Activated CD4-positive, alpha-beta T cell treated with anti-CD3 and anti-CD28 coated beads, Interleukin-2, Interleukin-6, amounts not matched to agents 100 ng/mL and 50 ng/mL, durations not matched to agents 16 hours and 8 hours (primary cell): ENCODE data around the gene S100A5.
"Not testable (repeated sequence)": the region's sequence is repeated elsewhere in the genome, so short reads cannot be mapped to it uniquely, and the experiment has no call there.

ENCODE experiments used
- DNase-seq: peaks from one replicate; pipeline ENCODE4 v3.0.0-alpha.2; 2020

The S100A5 gene

GRCh38 chr1:153532181-153532580 lies 8.6 kb downstream of the S100A5 start:
- DNase-seq = peak; percentile 88

GRCh38 chr1:153531638-153532037 lies 9.1 kb downstream of the S100A5 start:
- DNase-seq = no peak

- no peak for DNase-seq
These were observed 13.1 kb downstream of the S100A5 start for GRCh38 chr1:153527683-153528040.

- DNase-seq = no peak
These were observed 13.6 kb downstream of the S100A5 start for GRCh38 chr1:153527023-153527682.

DNA sequence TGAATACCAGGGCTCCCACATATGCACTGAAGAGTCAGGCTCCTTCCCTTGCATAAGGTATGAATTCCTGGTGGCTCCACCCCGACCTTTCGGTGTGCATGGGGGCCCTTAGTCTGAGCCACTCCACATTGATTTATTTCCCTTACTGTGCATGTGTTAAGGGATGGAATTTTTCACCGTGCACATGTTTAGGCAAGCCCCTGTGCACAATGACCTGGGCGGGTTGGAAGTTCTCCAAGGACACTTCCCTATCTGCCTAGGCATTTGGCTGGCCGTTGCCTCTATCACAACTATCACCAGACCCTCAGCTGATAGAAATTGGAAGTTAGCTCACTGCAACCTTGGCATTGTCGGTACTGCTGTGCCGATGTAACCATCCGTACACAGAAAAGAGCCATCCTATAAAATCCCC lies 14.6 kb downstream of the S100A5 start:
- DNase-seq = no peak

GRCh38 chr1:153525088-153525728 lies 15.5 kb downstream of the S100A5 start:
- no peak for DNase-seq

GRCh38 chr1:153522353-153523048 lies 18.2 kb downstream of the S100A5 start:
- not testable (repeated sequence) for DNase-seq

- DNase-seq = not testable (repeated sequence)
These were observed 18.9 kb downstream of the S100A5 start for GRCh38 chr1:153521808-153522207.

GRCh38 chr1:153520818-153521476 lies 19.8 kb downstream of the S100A5 start:
- DNase-seq = no peak

DNA sequence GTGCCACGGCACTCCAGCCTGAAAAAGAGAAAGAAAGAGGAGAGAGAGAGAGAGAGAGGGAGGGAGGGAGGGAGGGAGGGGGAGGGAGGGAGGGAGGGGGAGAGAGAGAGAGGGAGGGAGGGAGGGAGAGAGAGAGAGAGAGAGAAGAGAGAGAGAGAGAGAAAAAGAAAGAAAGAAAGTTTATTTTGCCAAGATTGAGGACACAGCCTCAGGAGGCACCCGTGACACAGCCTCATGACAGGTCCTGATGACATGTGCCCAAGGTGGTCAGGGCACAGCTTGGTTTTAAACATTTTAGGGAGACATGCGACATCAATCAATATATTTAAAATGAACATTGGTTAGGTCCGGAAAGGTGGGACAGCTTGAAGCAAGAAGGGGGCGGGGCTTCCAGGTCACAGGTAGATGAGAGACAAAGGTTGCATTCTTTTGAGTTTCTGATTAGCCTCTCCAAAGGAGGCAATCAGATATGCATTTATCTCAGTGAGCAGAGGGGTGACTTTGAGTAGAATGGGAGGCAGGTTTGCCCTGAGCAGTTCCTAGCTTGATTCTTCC lies 20.5 kb downstream of the S100A5 start:
- not testable (repeated sequence) for DNase-seq

DNA sequence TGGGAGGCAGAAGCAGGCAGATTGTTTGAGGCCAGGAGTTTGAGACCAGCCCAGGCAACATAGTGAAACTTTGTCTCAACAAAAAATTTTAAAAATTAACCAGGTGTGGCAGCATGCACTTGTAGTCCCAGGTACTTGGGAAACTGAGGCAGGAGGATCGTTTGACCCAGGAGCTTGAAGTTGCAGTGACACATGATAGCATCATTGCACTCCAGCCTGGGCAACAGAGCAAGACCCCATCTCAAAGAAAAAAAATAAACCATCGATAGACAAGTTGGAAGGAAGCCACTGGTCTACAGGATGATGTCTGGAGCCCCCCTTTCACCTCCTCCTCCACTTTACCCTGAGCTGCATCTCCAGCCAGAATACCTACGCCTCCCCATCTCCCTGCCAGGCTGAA lies 21.5 kb downstream of the S100A5 start:
- DNase-seq = no peak

DNA sequence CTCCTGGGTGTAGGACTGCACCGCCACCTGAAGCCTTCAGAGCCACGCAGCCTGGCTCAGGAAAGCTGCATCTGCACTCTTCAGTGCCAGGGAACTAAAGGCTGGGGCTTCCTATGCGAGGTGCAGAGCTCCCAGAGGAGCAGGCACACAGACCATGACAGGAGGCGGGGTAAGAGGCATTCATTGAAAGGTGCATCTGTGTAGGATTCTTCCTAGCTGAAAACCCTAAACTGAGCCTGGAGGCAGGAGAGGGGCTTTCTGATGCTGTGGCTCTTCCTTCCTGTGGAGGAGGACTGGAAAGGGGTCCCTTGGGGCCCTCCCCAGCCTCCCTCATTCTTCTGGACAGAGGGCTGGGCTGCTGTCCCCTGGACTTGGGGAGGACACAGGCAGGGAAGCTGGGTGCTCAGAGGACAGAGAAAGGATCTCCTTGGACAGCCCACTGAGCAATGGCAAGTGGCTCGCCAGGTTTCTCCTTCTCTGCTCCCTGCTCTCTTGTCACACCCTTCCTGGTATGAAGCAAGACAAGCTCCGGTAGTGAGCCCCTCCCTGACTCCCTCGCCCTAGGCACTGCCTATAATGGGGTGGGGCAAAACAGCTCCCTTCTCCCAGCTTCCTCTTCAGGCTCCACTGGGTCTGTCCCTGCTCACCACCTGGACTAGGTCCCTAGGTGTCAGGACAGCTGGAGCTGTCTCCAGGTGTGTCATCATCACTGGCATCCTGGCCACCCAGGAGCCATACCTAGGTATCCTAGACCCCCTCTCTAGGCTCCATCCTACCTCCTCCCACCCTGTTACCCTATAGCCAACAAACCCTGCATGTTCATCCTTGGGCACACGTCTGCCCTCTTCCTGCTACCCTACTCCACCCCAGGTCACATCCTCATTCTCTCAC lies 25.0 kb downstream of the S100A5 start:
- DNase-seq = no peak

- DNase-seq = no peak
These were observed 27.1 kb downstream of the S100A5 start for GRCh38 chr1:153513666-153514065.

DNA sequence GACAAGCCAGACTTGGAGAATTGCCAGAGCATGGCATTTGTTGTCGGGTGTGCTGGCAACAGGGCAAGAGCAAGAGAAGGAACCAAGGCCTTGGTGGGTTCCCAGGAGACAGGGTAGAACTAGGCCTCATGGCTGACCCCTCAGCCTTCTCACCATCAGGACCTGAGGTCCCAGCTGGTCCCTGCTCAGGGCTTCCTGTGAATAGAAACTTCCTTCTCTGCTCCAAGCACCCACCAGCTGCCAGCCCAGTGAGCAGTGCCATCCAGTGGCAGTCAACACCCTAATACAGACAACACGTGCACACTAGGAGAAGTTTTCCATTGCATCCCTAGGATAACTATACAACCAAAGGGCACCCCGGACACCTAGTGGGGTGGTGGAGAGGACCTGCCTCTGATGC lies 27.7 kb downstream of the S100A5 start:
- no peak for DNase-seq

DNA sequence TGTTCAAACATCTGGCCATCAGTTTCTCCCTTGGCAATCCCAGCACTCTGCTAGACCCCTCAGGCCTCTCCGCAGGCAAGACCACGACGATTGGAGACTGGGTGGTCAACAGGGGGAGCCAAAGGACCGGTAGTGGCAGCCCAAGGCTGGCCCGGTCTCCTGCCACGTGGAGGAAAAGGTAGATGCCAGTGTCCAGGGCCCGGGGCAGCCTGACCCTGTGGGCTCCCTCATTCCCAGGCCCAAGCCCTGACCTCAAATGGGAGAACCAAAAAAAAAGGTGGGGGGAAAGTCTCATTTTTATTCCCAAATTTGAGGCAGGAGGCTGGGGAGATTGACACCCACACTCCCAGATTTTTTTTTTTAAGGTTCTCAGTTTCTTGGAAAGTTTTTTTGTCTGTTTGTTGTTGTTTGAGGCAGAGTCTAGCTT lies 29.7 kb downstream of the S100A5 start:
- DNase-seq = peak; percentile 92

GRCh38 chr1:153509729-153510354 lies 30.9 kb downstream of the S100A5 start:
- peak; percentile 86 for DNase-seq

GRCh38 chr1:153509036-153509435 lies 31.7 kb downstream of the S100A5 start:
- DNase-seq = no peak

DNA sequence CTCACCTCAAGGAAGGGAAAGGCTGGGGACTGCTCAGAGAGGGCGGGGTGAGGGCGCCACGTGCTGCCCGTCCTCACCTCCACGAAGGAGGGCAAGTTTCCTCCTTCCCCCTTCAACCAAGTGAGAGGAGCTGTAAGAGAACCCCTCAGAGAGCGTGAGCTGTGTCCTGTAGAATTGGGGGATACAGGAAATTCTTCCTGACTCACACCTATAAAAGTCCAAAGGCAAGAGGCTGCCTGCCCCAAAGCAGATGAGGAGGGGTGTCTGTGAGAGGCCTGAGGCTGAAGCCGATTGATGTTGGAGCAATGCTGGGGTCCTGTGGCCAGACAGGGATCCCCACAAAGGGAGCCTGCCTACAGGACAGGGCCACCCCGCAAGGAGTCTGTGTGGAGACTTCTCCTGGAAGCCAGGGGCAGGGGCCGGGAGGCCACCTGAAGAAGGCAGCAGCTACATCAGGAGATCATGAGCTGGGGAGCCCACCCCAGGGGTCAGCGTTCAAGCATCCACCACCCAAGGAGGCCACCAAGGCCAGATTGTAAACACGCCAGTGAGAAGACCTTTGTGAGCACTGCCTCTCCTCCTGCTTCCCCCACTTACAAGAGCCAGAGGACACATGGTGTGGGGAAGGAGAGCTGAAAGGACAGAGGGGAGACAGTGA lies 32.7 kb downstream of the S100A5 start:
- DNase-seq = no peak

DNA sequence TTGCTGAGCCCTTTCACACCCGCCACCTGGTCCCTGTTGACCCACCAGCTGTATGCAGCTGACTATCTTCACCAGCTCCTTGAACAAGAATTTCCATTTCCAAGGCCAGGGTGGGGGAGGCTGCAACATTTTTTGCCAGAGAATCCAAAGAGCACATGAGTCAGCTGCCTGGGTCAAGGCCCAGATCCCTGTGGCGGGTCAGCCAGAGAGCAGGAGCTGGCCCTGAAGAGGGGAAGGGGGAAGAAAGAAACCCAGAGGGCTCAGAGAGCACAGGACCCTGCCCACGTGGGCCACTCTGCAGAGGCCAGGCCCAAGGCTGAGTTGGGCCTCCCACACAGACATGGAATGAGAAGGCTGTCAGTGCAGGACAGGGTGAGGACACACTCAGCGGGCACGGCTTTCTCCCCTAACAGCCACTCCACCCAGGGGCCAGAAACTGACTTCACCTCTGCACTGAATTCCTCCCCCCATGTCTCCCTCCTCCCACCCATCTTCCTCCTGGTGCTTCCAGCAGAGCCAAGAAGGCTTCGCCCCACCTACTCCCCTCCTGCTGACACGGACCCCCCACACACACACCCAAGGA lies 33.8 kb downstream of the S100A5 start:
- no peak for DNase-seq

GRCh38 chr1:153506386-153506785 lies 34.3 kb downstream of the S100A5 start:
- DNase-seq = no peak

- no peak for DNase-seq
These were observed 35.2 kb downstream of the S100A5 start for GRCh38 chr1:153505576-153505975.
